GM13977 (cell line): ENCODE results near the gene TTC39A.
"Not testable (repeated sequence)": the region's sequence is repeated elsewhere in the genome, so short reads cannot be mapped to it uniquely, and the experiment has no call there.

Source experiments
- DNase-seq: peaks from one replicate; pipeline ENCODE4 v3.0.0; 2012; ENCODE audit warnings: low spot score
- CTCF ChIP-seq: IDR thresholded peaks from 2 replicates; pipeline ENCODE4 v1.5.1; 2012; ENCODE audit warnings: mild to moderate bottlenecking, control low read depth; ENCODE audit not compliant: insufficient read depth; ENCODE audit errors: extremely low read depth, missing control alignments
- in situ Hi-C: fragments of 300-500 bp; cut with MboI; formaldehyde crosslinking; loops from one replicate; pipeline ENCODE4 v1.12.0; 2022; ENCODE audit warnings: low sequenced_read_pairs, low pct_unique_long_range_greater_than_20kb, mixed read lengths, inconsistent platforms; ENCODE audit not compliant: unreplicated experiment

Gene TTC39A

DNA sequence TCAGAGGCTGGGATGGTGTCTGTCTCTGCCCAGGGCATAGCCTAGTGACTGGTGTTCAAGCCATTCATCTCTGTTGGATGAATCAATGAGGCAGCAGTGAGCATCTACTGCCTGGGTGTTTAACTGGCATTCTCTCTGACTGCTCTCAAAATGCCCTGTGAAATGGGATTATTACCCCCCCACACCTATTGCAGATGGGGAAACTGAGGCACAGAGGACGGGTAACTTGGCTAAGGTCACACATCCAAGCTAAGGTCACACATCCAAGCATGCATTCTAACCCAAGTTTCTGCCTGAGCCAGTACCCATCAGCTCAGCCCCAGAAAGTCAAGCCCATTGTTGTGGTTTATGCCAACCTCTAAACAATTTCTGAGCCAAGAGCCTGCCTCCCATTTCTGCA is 5.0 kb downstream of the TTC39A start:
- no peak for TF ChIP-seq CTCF

DNA sequence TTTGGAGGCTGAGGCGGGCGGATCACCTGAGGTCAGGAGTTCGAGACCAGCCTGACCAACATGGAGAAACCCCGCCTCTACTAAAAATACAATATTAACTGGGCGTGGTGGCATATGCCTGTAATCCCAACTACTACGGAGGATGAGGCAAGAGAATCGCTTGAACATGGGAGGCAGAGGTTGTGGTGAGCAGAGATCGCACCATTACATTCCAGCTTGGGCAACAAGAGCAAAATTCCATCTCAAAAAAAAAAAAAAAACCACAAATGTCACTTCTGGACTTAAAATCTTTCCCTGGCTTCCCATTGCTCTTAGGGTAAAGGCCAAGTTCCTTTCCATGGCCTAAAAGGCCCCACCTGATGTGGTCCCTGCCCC is 5.4 kb downstream of the TTC39A start:
- DNase-seq, in situ Hi-C loops: not testable (repeated sequence)

More for the DNA sequence above, 5.0 kb downstream of the TTC39A start:
- DNase-seq, result no peak
- in situ Hi-C loops, result no loop called here

GRCh38 chr1:51324251-51325010 is 5.9 kb downstream of the TTC39A start:
- no peak for DNase-seq
- in situ Hi-C loops, result no loop called here
- TF ChIP-seq CTCF, result no peak

DNA sequence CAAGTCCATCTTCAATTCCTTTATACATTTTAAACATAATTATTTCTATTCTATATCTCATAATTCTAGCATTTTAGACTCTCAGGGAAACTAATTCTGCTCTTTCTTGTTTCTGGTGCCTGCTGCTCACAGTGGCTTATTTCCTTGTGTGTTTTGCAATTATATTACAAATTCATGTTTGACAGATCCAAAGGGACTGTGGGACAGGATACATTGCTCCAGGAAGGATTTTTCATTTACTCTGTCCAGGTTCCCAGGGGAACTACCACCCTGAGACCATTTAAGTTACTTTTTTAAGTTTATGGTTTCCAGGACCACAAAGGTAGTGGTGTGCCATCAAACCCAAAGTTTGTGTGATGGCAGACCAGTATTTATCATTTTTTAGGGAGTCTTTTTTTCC is 6.6 kb downstream of the TTC39A start:
- no peak for TF ChIP-seq CTCF
- no peak for DNase-seq
- in situ Hi-C loops, result no loop called here

DNA sequence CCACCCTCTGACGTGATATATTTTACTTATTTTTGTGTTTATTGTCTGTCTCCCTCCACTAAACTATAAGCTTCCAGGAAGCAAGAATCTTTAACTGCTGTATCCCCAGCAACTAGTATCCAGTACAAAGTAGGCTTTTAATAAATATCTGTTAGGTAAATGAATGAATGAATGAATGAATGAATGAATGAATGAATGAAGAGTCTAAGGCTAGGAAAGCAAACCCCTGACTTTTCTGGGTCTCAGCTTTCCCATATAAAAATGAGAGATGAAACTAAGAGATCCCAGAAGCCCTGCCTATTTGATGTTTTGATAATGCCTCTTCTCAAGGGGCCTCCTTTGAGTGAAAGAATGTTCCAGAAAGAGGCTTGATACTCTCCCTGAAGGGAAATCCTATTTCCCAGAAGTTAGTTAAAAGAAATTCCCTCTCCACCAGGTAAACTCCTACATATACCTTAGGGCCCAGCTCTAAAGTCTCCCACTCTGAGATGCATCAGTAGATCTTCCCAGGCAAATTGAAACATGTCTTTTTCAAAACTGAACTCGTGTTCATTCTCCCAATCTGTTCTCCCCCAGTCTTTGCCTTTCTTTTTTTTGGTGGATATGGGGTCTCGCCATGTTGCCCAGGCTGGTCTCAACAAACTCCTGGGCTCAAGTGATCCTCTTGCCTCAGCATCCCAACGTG is 7.8 kb downstream of the TTC39A start:
- in situ Hi-C loops, result no loop called here

DNA sequence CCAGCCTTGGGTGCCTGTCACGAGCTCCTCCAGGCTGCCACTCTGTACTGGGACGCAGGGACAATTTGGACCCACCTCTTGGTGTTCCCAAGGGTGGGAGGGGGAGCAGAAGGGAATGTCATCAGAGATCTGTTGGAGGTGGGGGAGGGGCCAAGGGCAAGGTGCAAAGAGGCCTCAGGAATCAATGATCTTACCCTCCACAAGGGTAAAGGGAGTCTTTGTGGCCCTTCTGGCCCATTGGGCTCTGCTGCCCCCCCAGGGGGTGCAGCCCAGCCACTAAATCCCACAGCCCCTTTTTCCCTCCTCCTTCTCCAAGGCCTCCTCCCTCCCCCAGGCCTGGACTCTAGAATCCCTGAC is 8.5 kb downstream of the TTC39A start:
- no peak for TF ChIP-seq CTCF
- in situ Hi-C loops, result no loop called here
- no peak for DNase-seq

More for the DNA sequence above, 7.8 kb downstream of the TTC39A start:
- DNase-seq, result no peak
- TF ChIP-seq CTCF, result no peak
